Fibroblast of gingiva (primary cell): ENCODE measurements around the gene TBX1.

Experiments used
- DNase-seq: peaks from one replicate; pipeline ENCODE4 v3.0.0-alpha.2; 2011; ENCODE audit warnings: low read depth

Gene TBX1

DNA sequence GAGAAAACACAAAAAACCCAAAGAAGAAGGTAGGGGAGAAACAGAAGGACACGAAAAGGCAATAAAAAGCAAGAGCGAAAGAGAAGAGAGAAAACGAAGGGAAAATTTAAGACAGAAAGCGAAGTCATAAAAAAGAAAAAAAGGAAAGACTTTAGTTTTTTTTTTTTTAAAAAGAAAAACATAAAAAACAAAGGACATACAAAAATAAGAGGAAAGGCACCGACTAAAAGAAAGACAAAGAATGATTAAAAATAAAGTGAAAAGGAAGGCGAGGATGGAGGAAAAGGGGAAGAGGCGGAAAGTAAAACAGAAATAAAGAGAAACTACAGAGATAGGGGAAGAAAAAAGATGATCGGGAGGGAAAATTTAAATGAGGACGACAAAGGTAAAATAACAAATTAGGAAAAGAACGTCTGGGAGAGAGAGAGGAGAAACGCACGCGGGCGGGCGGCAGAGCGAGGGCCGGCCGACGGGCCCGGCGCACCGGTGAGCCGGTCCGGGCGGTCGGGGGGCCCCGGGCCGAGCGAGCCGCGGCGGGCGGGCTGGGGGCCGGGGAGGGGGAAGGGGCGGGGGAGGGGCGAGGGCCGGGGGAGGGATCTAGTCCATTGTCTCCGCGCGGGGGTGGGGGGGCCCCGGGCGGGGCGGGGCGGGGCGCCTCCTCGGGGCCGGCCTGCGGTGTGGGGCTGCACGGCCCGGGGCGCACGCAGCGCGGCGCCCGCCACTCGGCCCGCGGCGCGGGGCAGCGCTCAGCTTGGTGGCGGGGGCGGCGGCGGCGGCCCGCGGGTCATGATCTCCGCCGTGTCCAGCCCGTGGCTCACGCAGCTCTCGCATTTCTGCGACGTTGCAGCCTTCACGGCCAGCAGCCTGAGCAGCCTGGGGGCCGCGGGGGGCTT, at the start of gene TBX1:
Gene TBX1, plus strand, starts transcription at position 721 of the 893 bp plus-strand sequence. Its CDS starts 66 bp downstream, at position 787.
- DNase-seq = no peak

GRCh38 chr22:19713245-19713644, 47.3 kb upstream of the TBX1 start:
- DNase-seq = no peak

GRCh38 chr22:19713650-19714311, 46.8 kb upstream of the TBX1 start:
- no peak for DNase-seq

DNA sequence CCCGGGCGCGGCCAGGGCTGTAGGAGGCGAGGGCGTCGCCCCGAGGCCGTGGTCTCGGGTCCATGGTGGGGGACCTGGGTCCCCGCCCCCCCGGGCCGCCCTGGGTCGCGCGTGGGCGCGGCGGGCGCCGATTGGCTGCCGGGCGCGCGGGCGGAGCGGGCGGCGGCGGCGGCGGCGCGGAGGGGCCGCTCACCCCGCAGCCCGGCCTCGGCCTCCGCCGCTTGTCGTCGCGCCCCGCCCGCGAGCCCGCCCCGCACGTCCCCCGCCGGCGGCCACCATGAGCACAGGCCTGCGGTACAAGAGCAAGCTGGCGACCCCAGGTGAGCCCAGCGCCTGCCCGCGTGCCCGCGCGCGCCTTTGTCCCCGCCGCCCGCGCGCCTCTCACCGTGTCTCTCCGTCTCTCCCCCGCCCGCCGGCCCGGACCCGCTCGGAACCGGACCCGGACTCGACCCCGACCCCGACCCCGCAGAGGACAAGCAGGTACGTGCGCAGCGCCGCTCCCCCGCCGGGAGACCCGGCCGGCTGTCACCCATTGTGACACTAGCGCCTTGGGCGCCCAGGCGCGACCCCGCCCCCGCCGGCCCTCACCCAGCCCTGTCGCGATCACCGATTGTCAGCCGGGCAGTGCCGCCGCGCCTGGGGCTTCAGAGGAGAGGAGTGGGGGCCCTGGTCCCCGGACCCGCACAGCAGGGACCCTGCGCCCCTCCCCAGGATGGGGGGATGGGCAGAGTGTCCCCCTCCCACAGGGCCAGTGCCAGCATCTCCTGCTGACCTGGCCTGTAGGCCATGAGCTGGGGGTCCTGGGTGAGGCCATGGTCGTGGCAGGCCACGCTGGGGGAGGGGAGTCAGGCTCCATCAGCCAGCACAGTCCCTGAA, 46.0 kb upstream of the TBX1 start, which contains the start of gene SEPTIN5:
Gene SEPTIN5, plus strand, starts transcription at position 192 of the 876 bp plus-strand sequence. Its CDS starts 86 bp downstream, at position 278.
- no peak for DNase-seq

DNA sequence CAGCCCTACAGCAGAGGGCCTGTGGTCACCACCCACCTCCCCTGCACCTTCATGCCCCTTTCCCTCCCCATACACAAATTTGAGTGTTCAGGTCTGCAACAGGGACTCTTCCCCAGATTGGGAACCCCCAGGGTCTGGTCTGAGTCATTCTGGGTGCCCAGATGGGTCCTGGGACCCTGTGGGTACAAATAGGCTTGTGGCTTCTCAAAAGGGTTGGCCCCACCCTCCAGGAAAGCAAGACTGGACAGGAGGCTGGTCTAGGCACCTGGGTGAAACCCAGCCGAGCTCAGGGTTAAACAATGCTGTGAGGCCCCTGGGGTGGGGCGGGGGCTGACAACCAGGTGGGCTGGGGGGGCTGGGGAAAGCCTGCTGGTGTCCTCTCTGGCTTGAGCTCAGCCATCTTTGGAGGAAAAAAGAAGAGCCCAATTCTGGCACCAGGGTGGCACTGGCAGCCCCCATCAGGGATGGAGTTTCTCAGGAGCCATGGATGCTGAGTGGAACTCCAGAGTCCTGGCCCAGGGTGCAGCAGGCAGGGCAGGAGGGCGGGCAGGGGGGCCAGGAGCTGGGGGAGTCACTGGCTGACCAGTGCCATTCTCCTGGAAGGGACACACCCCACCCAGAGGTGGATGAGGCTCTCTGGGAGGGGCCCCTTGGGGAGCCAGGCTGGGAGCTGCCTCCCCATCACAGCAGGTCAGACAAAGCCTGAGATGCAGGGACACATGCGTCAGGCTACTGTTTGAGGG, 45.2 kb upstream of the TBX1 start:
- no peak for DNase-seq

- no peak for DNase-seq
Measured at GRCh38 chr22:19716041-19716828, 44.3 kb upstream of the TBX1 start.

DNA sequence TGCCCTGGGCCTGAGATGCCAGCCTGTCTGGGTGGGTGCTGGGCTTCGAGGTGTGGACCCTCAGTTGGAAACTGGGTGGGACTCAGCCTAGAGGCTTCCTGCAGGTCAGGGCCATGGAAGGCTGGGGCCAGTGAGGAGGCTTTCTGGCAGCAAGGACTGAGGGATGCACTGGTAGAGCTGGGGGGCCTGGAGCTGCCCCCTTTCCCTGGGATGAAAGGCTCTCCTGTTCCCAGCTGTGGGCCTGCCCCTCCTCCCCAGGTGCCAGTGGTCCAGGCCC, 43.8 kb upstream of the TBX1 start:
- DNase-seq = no peak

GRCh38 chr22:19717181-19717580, 43.4 kb upstream of the TBX1 start:
- no peak for DNase-seq

GRCh38 chr22:19717691-19718455, 42.7 kb upstream of the TBX1 start:
- peak; percentile 57 for DNase-seq

GRCh38 chr22:19718456-19719049, 42.0 kb upstream of the TBX1 start:
- DNase-seq = no peak

DNA sequence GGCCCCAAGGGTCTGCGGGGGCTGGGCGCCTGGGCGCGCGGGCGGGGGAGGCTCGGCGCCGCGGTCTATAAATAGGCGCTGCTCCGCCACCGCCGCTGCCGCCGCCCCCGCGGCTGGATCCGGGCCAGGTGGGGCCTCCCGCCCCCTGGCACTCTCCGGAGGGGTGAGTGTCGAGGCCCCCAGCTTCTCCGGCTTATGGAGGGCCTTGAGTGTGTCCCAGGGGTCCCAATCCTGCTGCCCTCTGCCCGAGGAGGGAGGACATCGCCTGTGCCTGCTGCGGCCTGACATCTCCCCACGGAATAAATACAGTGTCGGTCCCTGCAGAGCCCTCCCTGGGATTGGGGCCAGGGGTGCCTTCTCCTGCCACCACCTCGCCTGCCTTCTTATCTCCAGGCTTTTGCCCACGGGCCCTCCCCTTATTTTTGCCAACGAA, 41.5 kb upstream of the TBX1 start:
- DNase-seq = no peak

DNA sequence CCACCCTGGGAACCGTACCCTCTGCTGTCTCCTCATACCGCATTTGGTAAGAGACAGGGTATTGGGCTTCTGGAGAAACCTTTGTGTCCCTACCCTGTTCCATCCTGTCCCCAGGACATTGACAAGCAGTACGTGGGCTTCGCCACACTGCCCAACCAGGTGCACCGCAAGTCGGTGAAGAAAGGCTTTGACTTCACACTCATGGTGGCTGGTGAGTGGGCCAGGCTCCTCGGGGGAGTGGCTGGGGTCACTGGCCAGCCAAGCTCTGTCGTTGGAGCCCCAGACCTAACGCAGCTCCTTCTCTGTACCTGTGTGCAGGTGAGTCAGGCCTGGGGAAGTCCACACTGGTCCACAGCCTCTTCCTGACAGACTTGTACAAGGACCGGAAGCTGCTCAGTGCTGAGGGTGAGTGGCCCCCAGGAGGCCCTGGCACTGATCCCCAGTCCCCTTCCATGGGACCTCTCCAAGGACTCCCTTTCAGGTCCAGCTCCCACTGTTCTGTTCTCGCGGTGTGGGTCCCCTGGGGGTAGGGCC, 41.0 kb upstream of the TBX1 start:
- no peak for DNase-seq

GRCh38 chr22:19720150-19720827, 40.3 kb upstream of the TBX1 start:
- DNase-seq = no peak

- DNase-seq = no peak
Measured at GRCh38 chr22:19720999-19721329, 39.6 kb upstream of the TBX1 start.

- no peak for DNase-seq
Measured at GRCh38 chr22:19721330-19722177, 39.0 kb upstream of the TBX1 start.

DNA sequence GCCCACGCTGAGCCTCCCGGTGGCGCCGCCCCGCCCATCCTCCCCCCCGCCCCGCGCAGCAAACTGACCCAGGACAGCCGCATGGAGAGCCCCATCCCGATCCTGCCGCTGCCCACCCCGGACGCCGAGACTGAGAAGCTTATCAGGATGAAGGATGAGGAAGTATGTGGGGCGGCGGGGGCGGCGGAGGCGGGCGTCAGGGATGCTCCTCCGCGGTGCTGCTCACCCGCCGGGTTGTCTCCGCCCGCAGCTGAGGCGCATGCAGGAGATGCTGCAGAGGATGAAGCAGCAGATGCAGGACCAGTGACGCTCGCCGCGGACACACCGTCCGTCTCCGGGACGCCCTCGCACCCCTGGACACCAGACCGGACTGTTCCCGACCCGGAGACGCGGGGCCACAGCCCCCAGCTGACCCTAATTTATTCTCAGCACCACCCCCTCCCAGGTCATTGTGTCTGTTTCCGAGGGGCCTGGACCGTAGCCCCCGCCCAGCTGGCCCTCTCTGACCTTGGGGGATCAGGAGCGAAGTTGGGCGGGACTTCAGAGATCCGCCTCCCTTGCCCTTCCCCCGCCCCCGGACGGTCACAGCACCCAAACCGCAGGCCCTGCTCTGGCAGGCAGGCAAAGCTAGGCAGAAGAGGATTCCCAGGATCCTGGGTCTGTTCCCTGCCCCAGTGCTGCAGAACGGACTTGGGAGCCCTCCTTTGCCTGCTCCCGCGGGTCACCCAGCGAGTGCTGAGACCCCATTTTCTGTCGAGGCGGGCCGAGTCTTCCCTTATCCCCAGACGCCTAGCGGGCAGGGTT, 38.2 kb upstream of the TBX1 start:
- no peak for DNase-seq

- DNase-seq = no peak
Measured at GRCh38 chr22:19722982-19723231, 37.7 kb upstream of the TBX1 start.
